HG03135 (cell line): ENCODE measurements around the gene GREM1.

Experiments
- ATAC-seq: cut with Tn5 transposase; IDR thresholded peaks from one replicate; pipeline ENCODE4 v1.9.1; 2021; ENCODE audit warnings: mild to moderate bottlenecking, moderate library complexity; ENCODE audit not compliant: unreplicated experiment

The GREM1 gene

GRCh38 chr15:32730677-32731654, 13.2 kb downstream of the GREM1 start:
- no peak for ATAC-seq

DNA sequence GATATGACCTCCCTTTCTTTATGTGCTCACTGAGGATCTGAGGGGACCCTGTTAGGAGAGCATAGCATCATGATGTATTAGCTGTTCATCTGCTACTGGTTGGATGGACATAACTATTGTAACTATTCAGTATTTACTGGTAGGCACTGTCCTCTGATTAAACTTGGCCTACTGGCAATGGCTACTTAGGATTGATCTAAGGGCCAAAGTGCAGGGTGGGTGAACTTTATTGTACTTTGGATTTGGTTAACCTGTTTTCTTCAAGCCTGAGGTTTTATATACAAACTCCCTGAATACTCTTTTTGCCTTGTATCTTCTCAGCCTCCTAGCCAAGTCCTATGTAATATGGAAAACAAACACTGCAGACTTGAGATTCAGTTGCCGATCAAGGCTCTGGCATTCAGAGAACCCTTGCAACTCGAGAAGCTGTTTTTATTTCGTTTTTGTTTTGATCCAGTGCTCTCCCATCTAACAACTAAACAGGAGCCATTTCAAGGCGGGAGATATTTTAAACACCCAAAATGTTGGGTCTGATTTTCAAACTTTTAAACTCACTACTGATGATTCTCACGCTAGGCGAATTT, 14.9 kb downstream of the GREM1 start:
- ATAC-seq = no peak

DNA sequence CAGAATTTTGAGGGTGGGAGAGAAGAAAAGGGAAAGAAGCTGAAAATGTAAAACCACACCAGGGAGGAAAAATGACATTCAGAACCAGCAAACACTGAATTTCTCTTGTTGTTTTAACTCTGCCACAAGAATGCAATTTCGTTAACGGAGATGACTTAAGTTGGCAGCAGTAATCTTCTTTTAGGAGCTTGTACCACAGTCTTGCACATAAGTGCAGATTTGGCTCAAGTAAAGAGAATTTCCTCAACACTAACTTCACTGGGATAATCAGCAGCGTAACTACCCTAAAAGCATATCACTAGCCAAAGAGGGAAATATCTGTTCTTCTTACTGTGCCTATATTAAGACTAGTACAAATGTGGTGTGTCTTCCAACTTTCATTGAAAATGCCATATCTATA, 15.5 kb downstream of the GREM1 start:
- no peak for ATAC-seq

GRCh38 chr15:32735989-32736700, 18.3 kb downstream of the GREM1 start:
- ATAC-seq = no peak

- ATAC-seq = no peak
Observed at GRCh38 chr15:32736701-32737061, 18.9 kb downstream of the GREM1 start.

- ATAC-seq = no peak
Observed at GRCh38 chr15:32737304-32737703, 19.5 kb downstream of the GREM1 start.

GRCh38 chr15:32738666-32739065, 20.9 kb downstream of the GREM1 start:
- no peak for ATAC-seq

- ATAC-seq = no peak
Observed at GRCh38 chr15:32739522-32740063, 21.8 kb downstream of the GREM1 start.

- no peak for ATAC-seq
Observed at GRCh38 chr15:32743411-32744140, 25.8 kb downstream of the GREM1 start.

GRCh38 chr15:32746116-32746857, 28.5 kb downstream of the GREM1 start:
- no peak for ATAC-seq

GRCh38 chr15:32747921-32748342, 30.1 kb downstream of the GREM1 start:
- no peak for ATAC-seq

DNA sequence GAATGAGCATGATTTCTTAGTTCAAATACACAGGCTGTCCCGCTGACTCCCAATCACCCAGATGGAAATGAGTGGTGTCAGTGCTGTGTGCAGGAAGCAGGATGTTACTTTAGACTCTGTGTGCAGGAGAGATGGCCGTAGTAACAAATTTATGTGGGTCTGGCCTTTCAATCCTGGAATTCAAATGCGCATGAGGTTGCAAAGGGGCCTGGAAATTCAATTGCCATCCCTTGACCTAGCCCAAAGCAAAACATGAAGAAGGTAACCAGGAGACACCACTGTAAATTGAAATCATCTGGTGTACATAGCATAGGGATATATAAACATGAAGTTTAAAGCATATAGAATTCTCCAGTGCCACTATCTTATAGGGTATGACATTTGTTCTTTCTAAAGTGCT, 33.2 kb downstream of the GREM1 start:
- no peak for ATAC-seq

GRCh38 chr15:32757426-32757825, 39.6 kb downstream of the GREM1 start:
- no peak for ATAC-seq

DNA sequence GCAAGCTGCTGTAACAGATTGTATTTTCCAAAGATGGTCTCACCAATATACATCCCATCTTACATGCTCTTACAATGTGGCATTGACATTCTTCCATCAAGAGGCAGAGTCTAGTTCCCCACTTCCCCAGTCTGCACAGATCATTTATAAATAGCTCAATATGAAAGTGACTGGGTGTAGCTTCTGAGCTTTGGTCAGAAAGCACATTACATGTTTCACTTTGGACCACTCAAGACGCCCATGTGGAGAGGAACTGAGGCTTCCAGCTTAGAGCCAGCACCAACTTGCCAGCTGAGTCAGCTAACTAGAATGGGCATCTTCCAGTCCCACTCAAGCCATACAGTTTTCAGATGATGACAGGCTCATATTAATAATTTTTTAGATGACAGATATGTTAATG, 45.5 kb downstream of the GREM1 start:
- no peak for ATAC-seq

- no peak for ATAC-seq
Observed at GRCh38 chr15:32765236-32765635, 47.4 kb downstream of the GREM1 start.

- ATAC-seq = no peak
Observed at GRCh38 chr15:32766101-32766500, 48.3 kb downstream of the GREM1 start.

GRCh38 chr15:32767236-32767635, 49.4 kb downstream of the GREM1 start:
- ATAC-seq = no peak

GRCh38 chr15:32774022-32774421, 56.2 kb downstream of the GREM1 start:
- ATAC-seq = no peak

GRCh38 chr15:32775103-32775502, 57.3 kb downstream of the GREM1 start:
- no peak for ATAC-seq
